GM18508 (cell line): ENCODE results near the gene RIPOR3.

Source experiments
- ATAC-seq: cut with Tn5 transposase; IDR thresholded peaks from one replicate; pipeline ENCODE4 v1.9.1; 2021; ENCODE audit warnings: moderate number of reproducible peaks; ENCODE audit not compliant: insufficient read depth, unreplicated experiment

Gene RIPOR3

DNA sequence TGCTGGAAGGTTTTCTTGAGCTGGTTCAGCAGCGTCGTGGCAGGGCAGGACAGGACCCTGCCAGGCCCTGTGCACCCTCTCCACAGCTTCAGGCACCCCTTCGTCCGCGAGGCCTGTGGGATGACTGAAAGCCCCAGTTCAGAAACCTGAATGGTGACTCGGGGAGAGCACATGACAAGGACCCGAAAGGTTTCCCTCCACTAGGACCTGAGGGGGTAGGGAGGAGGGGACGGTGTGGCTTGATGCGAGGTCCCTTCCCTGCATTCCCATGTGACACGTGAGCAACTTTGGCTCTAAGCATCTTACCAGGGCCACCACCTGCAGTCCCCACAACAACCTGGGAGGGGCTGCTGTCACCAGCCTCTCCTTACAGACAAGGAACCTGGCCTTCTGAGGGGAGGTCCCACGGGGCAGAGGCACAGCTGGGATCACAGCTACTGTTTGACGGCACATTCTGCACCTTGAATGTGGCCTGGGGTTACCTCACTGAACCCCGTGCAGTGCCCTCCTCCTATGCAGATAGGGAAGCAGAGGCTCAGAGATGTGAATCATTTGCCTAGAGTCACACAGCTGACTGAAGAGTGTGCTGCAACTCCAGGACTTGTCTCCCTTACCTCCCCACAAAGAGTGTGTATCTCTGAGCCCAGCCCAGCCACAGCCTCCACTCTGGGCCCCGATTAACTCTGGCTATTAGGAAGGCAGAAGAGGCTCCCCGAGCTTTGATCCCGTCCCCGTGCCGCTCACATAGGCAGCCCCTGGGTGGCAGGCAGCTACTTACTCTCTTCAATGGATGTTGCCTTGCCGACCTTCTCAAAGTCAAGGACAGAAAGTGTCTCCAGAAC, 96.5 kb downstream of the RIPOR3 start:
- no peak for ATAC-seq

DNA sequence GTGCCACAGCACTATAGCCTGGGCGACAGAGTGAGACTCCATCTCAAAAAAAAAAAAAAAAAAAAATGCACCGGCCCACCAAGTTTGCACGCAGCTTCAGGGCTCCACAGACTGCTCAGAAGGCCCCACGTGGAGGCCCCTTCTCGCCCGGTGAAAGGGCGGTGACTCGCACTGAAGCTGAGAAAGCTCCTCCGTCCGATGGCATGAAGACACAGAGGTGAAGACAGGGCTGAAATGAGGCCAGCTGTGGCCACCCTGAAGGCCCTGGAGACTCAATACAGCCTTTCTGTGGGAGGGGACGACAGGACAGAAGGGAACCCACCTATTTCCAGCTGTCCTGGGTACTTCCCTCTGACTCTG, 97.1 kb downstream of the RIPOR3 start:
- no peak for ATAC-seq

DNA sequence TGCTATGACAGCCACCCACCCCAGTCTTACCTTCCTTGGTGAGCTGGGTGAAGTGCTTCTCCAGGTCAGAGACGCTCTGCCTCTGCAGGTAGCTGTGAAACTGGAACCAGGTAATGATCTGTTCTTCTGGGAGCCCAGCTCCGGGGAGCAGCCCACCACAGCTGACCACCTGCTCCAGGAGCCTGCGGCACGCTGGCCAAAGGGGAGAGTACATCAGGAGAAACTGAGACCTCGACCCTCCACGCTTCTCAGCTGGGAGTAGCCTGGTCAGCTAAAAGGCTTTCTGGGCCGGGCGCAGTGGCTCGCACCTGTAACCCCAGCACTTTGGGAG, 98.4 kb downstream of the RIPOR3 start:
- no peak for ATAC-seq

DNA sequence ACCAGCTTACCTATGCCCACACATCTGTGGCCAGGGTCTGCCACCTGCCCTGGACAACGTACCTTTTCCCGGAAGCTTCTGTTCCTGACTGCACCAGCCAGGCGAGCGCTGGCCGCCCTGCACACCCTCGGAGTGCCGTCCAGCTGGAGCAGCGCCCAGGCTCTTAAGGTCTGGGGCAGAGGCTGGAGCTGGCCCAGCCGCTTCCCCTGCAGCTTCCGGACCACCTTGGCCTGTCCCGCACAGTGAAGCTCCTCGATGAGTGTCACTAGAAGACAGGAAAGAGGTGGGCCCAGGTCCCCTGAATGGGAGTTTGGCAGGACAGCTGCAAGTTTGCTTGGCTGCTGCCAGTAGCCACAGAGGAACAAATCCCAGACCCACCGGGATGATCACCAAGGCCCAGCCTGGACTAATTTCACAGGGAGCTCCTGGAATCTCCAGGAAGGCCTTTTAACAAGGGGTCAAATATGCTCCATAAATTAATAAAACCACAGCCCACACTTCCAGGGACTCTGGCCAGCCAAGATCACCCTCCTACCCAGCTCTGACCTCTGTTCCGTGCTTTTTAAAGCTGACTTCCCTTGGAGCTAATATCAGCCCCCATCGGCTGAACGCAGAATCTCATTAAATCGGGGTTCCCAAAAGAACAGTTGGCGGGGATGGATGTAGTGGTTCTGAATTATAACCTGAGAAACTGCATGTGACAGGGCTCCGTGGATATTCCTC, 98.9 kb downstream of the RIPOR3 start:
- no peak for ATAC-seq

DNA sequence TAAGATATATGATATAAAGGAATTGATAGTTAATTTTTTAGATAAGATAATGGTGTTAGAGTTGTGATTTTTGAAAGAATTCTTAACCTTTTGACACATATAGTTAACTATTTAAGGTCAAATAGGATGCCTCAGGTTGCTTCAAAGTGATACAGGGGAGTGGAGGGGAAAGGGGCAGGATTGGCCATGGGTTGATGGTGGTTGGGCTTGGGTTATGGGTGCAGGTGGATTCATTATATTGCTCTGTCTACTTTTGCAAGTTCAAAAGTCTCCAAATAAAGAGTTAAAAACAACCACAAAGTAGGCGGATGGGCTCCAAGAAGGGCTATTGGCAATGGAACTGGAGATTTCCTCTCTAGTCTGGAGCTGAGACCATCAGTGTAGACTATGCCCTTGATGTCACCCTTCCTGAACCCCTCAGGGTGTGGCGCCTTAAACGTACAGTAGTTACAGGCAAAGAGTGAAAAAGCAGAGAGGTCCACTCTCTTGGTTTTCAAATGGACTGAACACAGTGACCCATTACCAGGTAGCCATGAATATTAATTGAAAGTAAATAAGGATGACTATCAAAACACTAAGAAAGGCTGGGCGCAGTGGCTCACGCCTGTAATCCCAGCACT, 100.0 kb downstream of the RIPOR3 start:
- ATAC-seq, result no peak

DNA sequence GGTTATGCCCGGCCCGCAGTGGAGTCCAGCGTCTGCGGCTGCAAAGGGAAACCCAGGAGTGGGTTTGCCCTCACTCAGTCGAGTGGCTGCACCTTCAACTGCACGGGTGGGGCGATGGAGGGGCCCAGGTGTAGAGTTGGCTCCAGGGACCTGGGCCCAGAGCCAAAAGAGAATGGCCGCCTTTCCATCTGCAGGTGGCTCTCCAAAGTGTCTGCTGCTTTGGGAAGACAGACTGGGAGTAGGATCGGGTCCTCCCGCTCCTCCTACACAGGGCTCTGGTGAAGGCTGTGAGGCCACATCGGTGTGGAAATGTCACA, 101.0 kb downstream of the RIPOR3 start:
- ATAC-seq, result no peak

DNA sequence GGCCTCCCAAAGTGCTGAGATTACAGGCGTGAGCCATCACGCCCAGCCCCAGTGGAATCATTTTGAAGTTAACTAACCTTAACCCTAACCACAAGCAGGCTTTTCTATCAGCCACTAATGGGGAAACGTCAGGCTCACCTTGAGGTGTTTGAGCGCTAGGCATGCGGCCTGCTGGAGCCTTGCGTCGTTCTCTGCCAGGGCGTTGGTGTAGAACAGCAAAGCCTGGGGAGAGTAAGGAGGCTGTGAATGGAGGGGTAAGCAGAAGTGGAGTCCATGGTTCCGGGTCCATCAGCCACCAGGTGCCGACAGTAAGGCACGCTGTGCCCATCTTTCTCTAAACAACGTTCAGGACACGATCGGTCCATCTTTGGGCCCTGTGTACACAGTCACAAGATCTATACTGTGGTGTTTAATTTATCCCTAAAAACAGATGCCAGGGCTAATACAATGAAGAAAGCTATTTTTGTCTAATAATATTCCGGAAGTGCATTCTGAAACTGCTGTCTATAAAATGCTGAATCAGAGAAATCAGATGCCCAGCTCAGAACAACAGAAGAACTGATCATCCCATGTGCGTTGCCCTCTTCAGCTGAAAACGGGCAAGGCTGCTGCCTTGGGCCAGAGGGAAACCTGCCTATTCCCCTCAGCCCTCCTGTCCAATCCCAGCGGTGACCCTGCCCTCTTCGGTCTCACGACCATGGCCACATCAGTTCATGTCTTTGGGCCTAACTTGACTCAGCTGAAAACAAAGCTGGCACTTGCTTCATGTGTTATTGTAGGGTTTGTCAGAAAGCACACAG, 101.6 kb downstream of the RIPOR3 start:
- ATAC-seq, result no peak

DNA sequence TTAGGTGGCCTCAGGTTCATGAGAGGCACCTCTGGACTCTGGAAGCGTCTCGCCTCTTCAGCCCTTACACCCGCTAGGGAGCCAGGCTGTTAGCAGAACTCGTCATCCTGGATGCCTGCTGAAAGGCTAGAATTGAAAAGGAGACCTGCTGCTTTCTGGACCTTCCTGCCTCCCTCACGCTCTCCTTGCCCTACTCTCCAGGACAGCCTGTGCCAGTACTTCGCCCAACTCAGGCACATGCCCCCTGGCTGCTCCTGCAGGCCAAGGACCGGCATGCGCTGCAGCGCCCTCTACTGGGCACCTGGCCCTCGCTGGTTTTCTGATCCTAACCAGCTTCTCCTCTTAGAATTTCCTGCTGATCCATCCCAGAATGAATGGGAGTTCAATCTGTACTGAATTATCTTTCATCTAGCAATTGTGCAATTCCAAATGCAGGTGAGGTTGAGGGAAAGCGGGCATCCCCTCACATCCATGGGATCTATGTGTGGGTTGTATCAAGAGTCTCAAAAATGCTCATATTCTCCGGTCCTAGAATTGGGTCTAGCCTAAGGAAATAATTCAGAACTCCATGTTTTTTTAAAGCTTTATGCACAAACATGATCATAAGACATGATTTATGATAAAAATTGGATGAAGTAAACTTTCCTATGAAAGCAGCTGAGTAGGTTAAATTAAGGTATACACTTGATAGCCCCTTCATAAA, 103.2 kb downstream of the RIPOR3 start:
- no peak for ATAC-seq

DNA sequence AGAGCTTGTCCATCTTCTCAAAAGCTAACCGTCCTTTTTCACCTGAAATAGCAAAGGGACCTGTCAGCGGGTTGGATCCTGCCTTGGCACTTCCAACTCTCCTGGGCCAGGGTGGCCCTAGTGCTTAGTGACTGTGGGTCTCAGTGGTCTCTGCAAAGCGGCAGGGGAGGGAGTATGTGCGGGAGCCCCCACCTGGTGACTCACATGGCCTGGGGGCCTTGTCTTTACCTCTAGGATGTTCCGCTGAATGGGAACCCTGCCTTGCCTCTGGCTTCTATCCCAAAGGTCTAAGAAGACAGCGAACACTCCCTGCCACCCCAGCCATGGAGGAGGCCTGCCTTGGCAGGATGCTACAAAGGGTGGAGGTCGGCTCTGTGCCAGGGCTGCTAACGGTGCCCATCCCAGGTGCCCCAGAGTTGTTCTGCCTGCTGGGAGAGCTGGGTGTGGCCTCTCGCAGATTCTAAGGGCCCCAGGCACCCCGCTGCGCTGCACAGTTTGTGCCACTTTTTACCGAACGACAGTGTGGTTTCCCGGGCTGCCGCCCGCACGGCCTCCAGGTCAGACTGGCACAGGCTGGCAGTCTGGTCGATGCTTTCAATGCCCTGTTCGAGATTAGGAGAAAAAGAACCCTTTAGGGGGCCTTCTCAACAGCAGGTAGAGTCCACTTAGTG, 103.9 kb downstream of the RIPOR3 start:
- ATAC-seq, result no peak

DNA sequence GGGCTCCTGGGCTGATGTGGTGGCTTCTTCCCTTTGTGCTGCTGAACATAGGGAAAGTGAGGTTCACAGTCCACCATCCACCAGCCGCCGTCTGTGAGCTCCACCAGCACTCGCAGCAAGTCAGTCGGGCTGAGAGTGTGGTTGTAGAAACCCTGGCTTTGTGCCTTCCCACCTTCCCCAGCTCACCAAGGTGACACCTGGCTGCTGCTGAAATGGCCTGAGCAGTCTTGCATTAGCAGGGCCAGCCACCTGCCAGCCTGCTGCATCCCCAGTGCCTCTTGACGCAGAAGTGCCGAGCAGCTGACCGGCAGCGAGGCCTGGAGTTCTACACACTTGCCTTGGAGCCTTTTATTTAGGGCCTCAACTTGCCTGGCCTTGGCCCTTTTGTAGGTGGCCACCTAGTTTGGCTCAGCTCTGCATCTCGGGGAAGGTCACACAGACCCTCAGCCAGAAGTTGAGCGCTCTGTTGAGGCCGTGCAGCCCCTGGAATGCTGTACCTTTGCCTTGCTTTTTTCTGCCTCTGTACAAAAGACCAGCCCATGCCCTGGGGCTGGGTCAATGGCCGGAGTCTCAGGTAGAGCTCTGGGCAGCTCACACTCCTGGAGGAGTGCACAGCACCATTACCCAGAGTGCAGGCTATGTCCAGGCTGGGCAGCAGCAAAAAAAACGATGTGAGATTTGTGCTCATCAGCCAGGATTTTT, 104.7 kb downstream of the RIPOR3 start:
- ATAC-seq, result no peak

DNA sequence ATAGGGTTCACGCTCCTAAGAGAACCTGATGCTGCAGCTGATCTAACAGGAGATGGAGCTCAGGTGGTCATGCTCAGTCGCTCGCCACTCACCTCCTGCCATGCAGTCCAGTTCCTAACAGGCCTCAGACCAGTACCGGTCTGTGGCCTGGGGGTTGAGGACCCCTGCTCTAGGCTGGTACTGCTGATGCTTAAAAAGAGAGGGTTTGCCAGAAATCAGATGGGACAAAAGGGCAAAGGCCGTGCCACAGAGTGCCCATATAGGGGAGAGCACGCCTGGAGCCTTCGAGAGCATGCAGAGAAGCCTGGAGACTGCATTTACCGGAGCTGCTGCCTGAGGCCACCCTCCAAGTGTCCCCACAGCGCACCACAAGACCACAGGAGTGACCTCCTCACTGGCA, 105.7 kb downstream of the RIPOR3 start:
- no peak for ATAC-seq

DNA sequence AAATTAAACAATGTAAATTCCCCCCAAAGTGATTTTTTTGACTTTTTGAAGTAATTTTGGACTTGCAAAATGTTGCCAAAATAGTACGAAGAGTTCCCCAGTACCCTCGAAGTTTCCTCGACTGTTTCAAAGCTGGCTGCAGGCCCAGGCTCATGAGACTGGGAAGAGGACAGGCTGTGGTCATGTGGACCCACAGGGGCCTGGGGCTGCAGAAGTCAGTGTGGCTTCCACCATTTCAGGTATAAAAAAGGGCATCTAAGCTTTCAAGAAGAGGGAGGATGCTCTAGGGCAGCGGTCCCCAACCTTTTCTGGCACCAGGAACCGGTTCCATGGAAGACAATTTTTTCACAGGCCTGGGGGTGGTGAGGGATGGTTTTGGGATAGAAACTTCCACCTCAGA, 106.1 kb downstream of the RIPOR3 start:
- no peak for ATAC-seq

DNA sequence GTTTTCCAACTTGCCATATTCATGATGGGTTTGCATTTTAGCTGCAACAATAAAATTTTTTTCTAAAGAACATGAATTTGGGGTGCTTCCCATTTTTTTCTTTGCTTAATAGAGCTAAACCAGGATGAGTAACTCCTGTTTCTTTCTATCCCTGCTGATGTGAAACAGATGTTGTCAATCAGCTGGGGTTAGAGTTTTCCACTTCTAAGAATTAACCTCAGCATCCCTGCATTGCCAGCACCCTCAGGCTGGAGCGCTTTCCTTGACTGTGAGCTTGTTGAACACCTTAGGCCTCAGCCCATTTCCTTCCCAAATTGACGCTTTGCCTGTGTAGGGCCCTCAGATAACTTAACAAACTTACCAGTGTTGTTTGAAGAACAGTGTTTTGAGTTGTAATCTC, 106.7 kb downstream of the RIPOR3 start:
- ATAC-seq, result no peak

DNA sequence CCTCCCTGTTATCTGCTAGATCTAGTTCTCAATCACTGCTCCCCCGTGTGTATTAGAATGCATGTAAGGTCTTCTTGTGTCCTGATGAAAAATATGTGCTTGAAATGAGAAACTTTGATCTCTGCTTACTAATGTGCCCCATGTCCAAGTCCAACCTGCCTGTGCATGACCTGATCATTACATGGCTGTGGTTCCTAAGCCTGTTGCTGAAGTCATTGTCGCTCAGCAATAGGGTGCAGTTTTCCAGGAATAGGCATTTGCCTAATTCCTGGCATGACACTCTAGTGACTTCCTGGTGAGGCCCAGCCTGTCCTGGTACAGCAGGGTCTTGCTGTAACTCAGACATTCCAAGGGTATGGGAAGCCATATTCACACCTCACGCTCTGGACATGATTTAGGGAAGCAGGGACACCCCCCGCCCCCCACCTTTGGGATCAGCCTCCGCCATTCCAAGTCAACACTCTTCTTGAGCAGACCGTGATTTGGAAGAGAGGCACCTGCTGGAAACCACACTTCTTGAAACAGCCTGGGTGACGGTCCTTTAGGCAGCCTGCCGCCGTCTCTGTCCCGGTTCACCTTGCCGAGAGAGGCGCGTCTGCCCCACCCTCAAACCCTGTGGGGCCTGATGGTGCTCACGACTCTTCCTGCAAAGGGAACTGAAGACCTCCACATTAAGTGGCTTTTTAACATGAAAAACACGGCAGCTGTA, 107.7 kb downstream of the RIPOR3 start:
- ATAC-seq, result no peak

DNA sequence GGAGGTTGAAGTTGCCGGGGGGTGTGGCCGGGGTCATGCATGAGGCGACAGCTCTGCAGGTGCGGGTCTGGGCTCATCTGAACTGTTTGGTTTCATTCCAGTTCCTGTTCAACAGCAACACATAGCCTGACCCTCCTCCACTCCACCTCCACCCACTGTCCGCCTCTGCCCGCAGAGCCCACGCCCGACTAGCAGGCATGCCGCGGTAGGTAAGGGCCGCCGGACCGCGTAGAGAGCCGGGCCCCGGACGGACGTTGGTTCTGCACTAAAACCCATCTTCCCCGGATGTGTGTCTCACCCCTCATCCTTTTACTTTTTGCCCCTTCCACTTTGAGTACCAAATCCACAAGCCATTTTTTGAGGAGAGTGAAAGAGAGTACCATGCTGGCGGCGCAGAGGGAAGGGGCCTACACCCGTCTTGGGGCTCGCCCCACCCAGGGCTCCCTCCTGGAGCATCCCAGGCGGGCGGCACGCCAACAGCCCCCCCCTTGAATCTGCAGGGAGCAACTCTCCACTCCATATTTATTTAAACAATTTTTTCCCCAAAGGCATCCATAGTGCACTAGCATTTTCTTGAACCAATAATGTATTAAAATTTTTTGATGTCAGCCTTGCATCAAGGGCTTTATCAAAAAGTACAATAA, 108.6 kb downstream of the RIPOR3 start:
- no peak for ATAC-seq

DNA sequence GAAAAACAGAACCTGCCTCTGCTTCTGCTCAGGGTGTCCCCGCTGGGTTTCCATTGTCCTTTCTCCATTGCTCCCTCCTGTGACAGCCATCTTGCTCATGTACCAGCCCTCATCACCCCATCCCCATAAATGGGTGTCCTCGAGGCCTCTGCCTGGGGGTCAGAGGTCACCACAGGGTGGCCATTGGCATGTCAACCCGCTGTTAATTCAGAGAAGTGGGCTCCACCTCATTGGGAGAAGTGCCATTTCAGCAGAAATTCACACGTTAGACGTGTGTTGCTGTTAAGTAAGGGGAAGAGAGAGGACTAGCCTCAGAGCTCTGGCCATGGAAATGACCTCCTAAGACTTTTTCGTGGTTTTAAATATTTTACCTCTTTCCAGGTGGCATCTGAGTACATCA, 109.2 kb downstream of the RIPOR3 start:
- ATAC-seq, result no peak

DNA sequence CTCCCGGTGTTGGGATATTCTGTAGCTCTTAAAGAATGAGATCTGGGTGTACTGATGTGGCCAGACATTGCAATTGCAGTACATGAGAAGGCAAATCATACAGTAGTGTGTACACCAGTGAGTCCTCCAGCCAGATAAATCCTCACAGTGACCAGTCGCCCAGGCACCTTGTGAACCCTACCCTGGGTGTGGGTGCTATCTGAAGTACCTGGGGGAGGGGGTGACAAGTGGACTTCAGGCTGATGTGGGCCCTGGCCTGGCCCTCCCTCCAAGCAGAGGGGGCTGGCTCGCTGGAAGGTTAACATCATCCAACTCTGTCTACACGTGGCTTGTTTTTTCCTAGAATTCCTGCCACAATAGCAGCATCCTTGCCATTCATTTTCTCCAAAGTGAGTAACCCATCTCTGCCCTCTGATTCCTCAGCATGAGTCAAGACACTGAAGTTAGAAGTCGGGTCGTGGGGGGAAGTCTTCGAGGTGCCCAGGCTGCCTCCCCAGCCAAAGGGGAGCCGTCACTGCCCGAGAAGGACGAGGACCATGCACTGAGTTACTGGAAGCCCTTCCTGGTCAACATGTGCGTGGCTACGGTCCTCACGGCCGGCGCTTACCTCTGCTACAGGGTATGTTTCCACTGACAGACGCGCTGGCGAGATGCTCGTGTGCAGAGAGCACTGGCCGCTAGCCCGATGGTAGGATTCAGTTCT, 110.3 kb downstream of the RIPOR3 start:
- no peak for ATAC-seq
